ENCODE measurements around the gene PFDN6. TPM values are rescaled to one million over a fixed set of nuclear protein-coding genes. Genes with fewer than 3 reads are reported as not detected.

PFDN6 gene
- total and polyA plus RNA-seq, 2 of the 13 experiments (the other 11 are each of a cell fraction or from before 2014, with no cell fraction given), result 75.5 to 87.0 TPM

- TF ChIP-seq ZNF275 (CRISPR knock-in tag; IDR thresholded peaks at IDR 0.05; ENCODE audit: borderline replicate concordance) (peak; percentile 93), FOXM1 (CRISPR knock-in tag; IDR thresholded peaks at IDR 0.05) (0 out of 2 replicates have a peak, but pooled peaks have one; percentile 45), ARID5B (CRISPR knock-in tag; IDR thresholded peaks at IDR 0.05) (peak; percentile 62; the same call in 1 of the 2 replicates), CEBPB (IDR thresholded peaks at IDR 0.05; ENCODE audit: borderline replicate concordance, low read depth, low read length) (no peak), ZNF704 (CRISPR knock-in tag; IDR thresholded peaks at IDR 0.05; ENCODE audit: borderline replicate concordance) (peak; percentile 97), DBP (CRISPR knock-in tag; IDR thresholded peaks at IDR 0.05; ENCODE audit: not compliant biosample characterization) (peak; percentile 49), DZIP1 (CRISPR knock-in tag; IDR thresholded peaks at IDR 0.05) (peak; percentile 91; the same call in 1 of the 2 replicates), ZNF543 (CRISPR knock-in tag; IDR thresholded peaks at IDR 0.05) (peak; percentile 97), AHDC1 (CRISPR knock-in tag; IDR thresholded peaks at IDR 0.05; ENCODE audit: borderline replicate concordance) (peak; percentile 16; the same call in 1 of the 2 replicates), PHF5A (CRISPR knock-in tag; IDR thresholded peaks at IDR 0.05; ENCODE audit: low read depth, unreplicated experiment) (peak; percentile 67)
These were observed 17.7 kb upstream of the PFDN6 start, which contains the start of the genes RPS18 and VPS52 (continued) for GRCh38 chr6:33271468-33272274.
